AG04450 (cell line): Measurements from ENCODE around the gene HTR7. TPM values are rescaled to one million over a fixed set of nuclear protein-coding genes. Genes with fewer than 3 reads are reported as not detected.

Source experiments
- CTCF ChIA-PET: fragments of 300-600, 350-600 bp; formaldehyde crosslinking; extraction: SDS; loops from one replicate; lab custom pipeline; 2022; ENCODE audit warnings: antibody characterized with exemption, inconsistent platforms; lab: Charles Lee
- POLR2A ChIA-PET: fragments of 350-600 bp; formaldehyde crosslinking; extraction: SDS; loops from one replicate; lab custom pipeline; 2021; ENCODE audit warnings: antibody characterized with exemption, inconsistent platforms; lab: Yijun Ruan, JAX
- DNase-seq: peaks from one replicate; pipeline ENCODE4 v3.0.0-alpha.2; 2011; ENCODE audit warnings: low read depth, low spot score
- H3K27ac ChIP-seq: one replicate; pipeline ENCODE4 v1.5.1; 2012; ENCODE audit warnings: low read depth, low read length, control low read depth
- H3K27me3 ChIP-seq: one replicate; pipeline ENCODE4 v1.6.0; 2012; ENCODE audit warnings: low read length; ENCODE audit not compliant: control insufficient read depth, insufficient read depth
- H3K4me3 ChIP-seq: 2 replicates; pipeline ENCODE4 v1.5.1; 2011; ENCODE audit warnings: mild to moderate bottlenecking, low read depth, low read length, control low read depth
- H3K9me3 ChIP-seq: 2 replicates; pipeline ENCODE4 v1.5.1; 2012; ENCODE audit warnings: low read length; ENCODE audit not compliant: control insufficient read depth, insufficient read depth
- CTCF ChIP-seq: IDR thresholded peaks from 2 replicates; pipeline ENCODE4 v1.5.1; 2011; ENCODE audit warnings: low read depth, low read length, control low read depth, inconsistent platforms
- polyA plus RNA-seq: library from polyadenylated mRNA; depleted of rRNA; stranded (reverse); fragments of >200 nt; gene quantifications from 2 replicates; pipeline ENCODE4 v1.2.3, GENCODE V29; 2011

The HTR7 gene
- polyA plus RNA-seq, 1 experiment = 1.1 TPM

DNA sequence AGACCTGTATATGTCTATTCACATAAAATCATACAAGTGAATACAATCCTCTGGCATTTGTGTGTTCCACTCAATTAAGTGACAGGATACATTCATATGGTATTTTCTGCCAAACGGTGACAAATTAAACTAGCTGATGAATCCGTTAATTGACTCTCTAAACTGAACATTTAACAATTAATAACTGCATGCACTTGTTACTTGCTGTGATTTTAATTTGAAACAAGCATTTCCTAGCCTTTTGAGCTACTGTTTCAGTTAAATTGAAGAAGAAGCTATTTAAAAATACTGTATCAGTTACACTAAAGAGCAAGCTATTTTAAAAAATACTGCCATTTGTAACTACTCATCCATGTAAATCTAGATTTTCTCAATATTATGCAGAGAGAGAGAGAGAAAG is 67.4 kb downstream of the HTR7 start:
- DNase-seq = no peak
- no peak overlapping the region for H3K4me3 ChIP-seq
- ChIA-PET CTCF (interaction anchor here (0.9 kb wide), 1 partner anchor 10 kb away, joined by 3 read pairs; no protein-coding TSS in a partner anchor), POLR2A (no interaction called here)
- H3K9me3 ChIP-seq = no peaks in the 10 kb centered on the region
- no peak overlapping the region for H3K27ac ChIP-seq
- TF ChIP-seq CTCF = no peak
- peaks cover 3% of the 10 kb centered on the region for H3K27me3 ChIP-seq

DNA sequence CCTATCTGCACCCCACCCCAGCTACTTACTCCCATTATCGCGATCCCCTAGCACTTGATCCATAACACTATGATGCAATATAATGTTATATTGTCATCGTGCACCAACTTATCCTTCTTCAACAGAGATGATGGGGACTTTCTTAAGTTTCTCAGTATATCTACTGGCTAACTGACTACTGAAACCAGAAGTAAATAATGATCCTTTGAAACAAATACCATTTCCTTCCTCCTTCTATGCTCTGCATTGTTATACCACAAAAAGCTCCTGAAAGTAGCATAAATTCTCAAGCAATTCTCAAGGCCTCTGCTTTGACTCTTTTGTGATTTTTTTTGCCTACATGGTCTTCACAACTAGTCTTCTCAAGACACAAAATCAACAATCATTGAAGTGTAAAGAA is 68.9 kb downstream of the HTR7 start:
- Histone ChIP-seq H3K27me3 (peaks cover 3% of the 10 kb centered on the region), H3K27ac (no peak overlapping the region), H3K9me3 (no peaks in the 10 kb centered on the region), H3K4me3 (no peak overlapping the region)
- TF ChIP-seq CTCF = no peak
- DNase-seq = no peak
- ChIA-PET CTCF (interaction anchor here (0.6 to 3.0 kb wide), 30 partner anchors 9 to 995 kb away, joined by 3 to 22 read pairs (median 6); no protein-coding TSS in a partner anchor), POLR2A (no interaction called here)

DNA sequence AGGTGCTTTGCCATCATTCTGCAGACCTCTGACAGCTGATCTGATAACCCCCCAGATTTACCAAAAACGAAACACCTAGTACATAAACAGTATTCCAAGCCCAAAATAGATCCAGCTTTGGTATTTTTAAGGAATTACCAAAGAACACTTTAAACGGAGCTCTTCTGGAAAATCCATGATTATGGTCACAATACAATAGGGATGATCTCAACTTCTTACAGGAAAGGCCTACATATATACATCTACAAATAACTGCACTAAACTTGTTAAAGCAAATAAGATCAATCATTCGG is 69.7 kb downstream of the HTR7 start:
- CTCF ChIA-PET = interaction anchor here (0.5 to 3.0 kb wide), 38 partner anchors 10 to 994 kb away, joined by 3 to 22 read pairs (median 5); no protein-coding TSS in a partner anchor
- Histone ChIP-seq H3K4me3 (no peak overlapping the region), H3K9me3 (no peaks in the 10 kb centered on the region), H3K27me3 (peaks cover 5% of the 10 kb centered on the region), H3K27ac (no peak overlapping the region)
- no peak for TF ChIP-seq CTCF
- POLR2A ChIA-PET = no interaction called here
- no peak for DNase-seq

DNA sequence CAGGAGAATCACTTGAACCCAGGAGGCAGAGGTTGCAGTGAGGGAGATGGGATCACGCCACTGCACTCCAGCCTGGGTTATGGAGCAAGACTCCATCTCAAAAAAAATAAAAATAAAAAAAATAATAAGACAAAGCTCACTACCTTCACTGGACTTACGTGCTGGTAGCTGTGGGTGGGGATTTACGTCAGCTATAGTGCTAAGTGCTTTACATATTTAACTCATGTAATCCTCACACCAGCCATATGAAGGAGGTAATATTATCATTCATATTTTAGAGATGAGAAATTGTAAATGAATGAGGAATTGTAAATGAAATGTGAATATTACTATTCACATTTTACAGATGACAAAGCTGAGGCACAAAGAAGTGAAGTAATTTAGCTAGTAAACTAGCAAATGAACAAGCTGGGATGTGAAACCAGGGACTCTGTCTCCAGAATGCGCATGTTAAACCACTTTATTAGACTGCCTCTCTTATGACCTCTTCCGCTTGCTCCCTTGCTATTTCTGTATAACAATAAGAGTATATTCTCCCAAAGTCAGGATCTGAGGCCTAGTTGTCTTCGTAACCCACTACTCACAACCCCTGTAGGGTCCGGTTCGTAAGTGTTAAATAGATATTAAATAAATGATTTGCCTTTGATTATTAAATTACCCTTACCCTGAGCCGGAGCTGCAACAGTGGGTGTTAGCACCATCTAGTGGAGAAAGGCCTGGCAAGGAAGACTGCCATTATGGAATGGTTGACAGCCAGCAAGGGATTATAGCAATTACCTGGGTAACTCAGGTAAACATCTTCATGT is 70.2 kb downstream of the HTR7 start:
- Histone ChIP-seq H3K27ac (no peak overlapping the region), H3K4me3 (no peak overlapping the region), H3K9me3 (no peaks in the 10 kb centered on the region), H3K27me3 (peaks cover 6% of the 10 kb centered on the region)
- CTCF ChIA-PET = interaction anchor here (0.8 to 3.0 kb wide), 36 partner anchors 10 to 994 kb away, joined by 3 to 22 read pairs (median 6); no protein-coding TSS in a partner anchor
- POLR2A ChIA-PET = no interaction called here
- DNase-seq = no peak
- TF ChIP-seq CTCF = peak; percentile 92

DNA sequence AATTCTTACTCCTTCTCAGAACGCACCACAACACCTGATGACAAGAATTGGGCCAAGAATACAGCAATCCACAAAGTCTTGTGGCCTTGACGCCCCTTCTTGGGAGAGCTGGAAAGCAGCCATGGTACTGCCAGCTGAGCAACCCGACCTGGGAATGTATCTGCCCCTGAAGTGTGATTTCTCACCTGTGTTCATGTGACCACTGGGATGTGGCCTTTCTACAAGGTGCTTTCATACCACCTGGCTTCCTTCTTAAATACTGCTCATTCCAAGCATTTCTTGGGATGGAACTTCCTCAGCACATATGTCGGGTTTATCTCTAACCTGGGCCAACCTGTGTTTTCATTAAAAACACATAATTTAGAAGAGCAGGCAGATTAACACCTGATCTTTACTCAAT is 72.1 kb downstream of the HTR7 start:
- ChIA-PET CTCF (interaction anchor here (0.8 to 3.0 kb wide), 4 partner anchors 21 to 497 kb away, joined by 5 to 10 read pairs (median 7); no protein-coding TSS in a partner anchor), POLR2A (no interaction called here)
- no peak for TF ChIP-seq CTCF
- Histone ChIP-seq H3K4me3 (no peak overlapping the region), H3K9me3 (no peaks in the 10 kb centered on the region), H3K27ac (no peak overlapping the region), H3K27me3 (peaks cover 7% of the 10 kb centered on the region)
- DNase-seq = no peak
